ENCODE data around the gene ROBO1. TPM values are rescaled to one million over a fixed set of nuclear protein-coding genes. Genes with fewer than 3 reads are reported as not detected.

The ROBO1 gene
- total and polyA plus RNA-seq, 2 experiments from 2014 or later: 18.8 to 31.9 TPM

GRCh38 chr3:79015854-79016253, 751.9 kb downstream of the ROBO1 start:
- Histone ChIP-seq H3K9me2 (ENCODE audit: insufficient read depth) (no peaks in the 10 kb centered on the region), H3K4me2 (ENCODE audit: unreplicated experiment) (peak overlapping the region; percentile 100), H3K4me3 (peak overlapping the region; percentile 99), H4K20me1 (ENCODE audit: insufficient read depth) (no peaks in the 10 kb centered on the region), H3K27ac (no peak overlapping the region), H2AFZ (no peak overlapping the region), H3F3A (ENCODE audit: insufficient read depth) (peaks cover 21% of the 10 kb centered on the region), H3K27me3 (replicated peaks; ENCODE audit: insufficient read depth) (no peaks in the 10 kb centered on the region), H3K79me2 (ENCODE audit: insufficient read depth) (peaks cover 67% of the 10 kb centered on the region), H3K9ac (peak overlapping the region; percentile 92; the same call in 1 of the 2 replicates), H3K36me3 (ENCODE audit: low read depth) (no peaks in the 10 kb centered on the region), H3K4me1 (ENCODE audit: insufficient read depth) (peaks cover 25% of the 10 kb centered on the region), H3K9me3 (ENCODE audit: low read depth) (no peaks in the 10 kb centered on the region)
- WGBS, 2 experiments (ENCODE audit: low coverage in 1 of 2, low lambda C conversion rate in 2 of 2, missing lambda C conversion rate in 2 of 2): 17 to 25% methylated on average over 1 of the region's 1 CpG
- in situ Hi-C loops (cut with MboI): no loop called here
- no peak for DNase-seq
- TF ChIP-seq EZH2phosphoT487 (IDR thresholded peaks at IDR 0.05; ENCODE audit: insufficient read depth, low read depth) (no peak), EZH2 (IDR thresholded peaks at IDR 0.05; ENCODE audit: insufficient read depth, poor library complexity, severe bottlenecking) (no peak)

GRCh38 chr3:79012946-79013362, 754.8 kb downstream of the ROBO1 start:
- Histone ChIP-seq H3K4me2 (ENCODE audit: unreplicated experiment) (no peak overlapping the region), H3K27me3 (replicated peaks; ENCODE audit: insufficient read depth) (no peaks in the 10 kb centered on the region), H3K4me1 (ENCODE audit: insufficient read depth) (peaks cover 22% of the 10 kb centered on the region), H4K20me1 (ENCODE audit: insufficient read depth) (no peaks in the 10 kb centered on the region), H3K4me3 (no peak overlapping the region), H3K27ac (no peak overlapping the region), H3K9me2 (ENCODE audit: insufficient read depth) (no peaks in the 10 kb centered on the region), H3K9me3 (ENCODE audit: low read depth) (no peaks in the 10 kb centered on the region), H3F3A (ENCODE audit: insufficient read depth) (peaks cover 8% of the 10 kb centered on the region), H2AFZ (no peak overlapping the region), H3K36me3 (ENCODE audit: low read depth) (no peaks in the 10 kb centered on the region), H3K79me2 (ENCODE audit: insufficient read depth) (peaks cover 88% of the 10 kb centered on the region), H3K9ac (no peak overlapping the region)
- WGBS, 2 experiments (ENCODE audit: low coverage in 1 of 2, low lambda C conversion rate in 2 of 2, missing lambda C conversion rate in 2 of 2): 35 to 40% methylated on average over 2 of the region's 2 CpGs
- in situ Hi-C loops (cut with MboI): no loop called here
- DNase-seq: peak; percentile 36
- TF ChIP-seq EZH2phosphoT487 (IDR thresholded peaks at IDR 0.05; ENCODE audit: insufficient read depth, low read depth) (no peak), EZH2 (IDR thresholded peaks at IDR 0.05; ENCODE audit: insufficient read depth, poor library complexity, severe bottlenecking) (no peak)

GRCh38 chr3:79012530-79012913, 755.3 kb downstream of the ROBO1 start:
- Histone ChIP-seq H3K79me2 (ENCODE audit: insufficient read depth) (peaks cover 90% of the 10 kb centered on the region), H3K4me1 (ENCODE audit: insufficient read depth) (peaks cover 22% of the 10 kb centered on the region), H3K27me3 (replicated peaks; ENCODE audit: insufficient read depth) (no peaks in the 10 kb centered on the region), H3K4me2 (ENCODE audit: unreplicated experiment) (no peak overlapping the region), H3K4me3 (no peak overlapping the region), H3K9me3 (ENCODE audit: low read depth) (no peaks in the 10 kb centered on the region), H4K20me1 (ENCODE audit: insufficient read depth) (no peaks in the 10 kb centered on the region), H2AFZ (no peak overlapping the region), H3K36me3 (ENCODE audit: low read depth) (no peaks in the 10 kb centered on the region), H3K27ac (no peak overlapping the region), H3F3A (ENCODE audit: insufficient read depth) (peaks cover 5% of the 10 kb centered on the region), H3K9ac (no peak overlapping the region), H3K9me2 (ENCODE audit: insufficient read depth) (no peaks in the 10 kb centered on the region)
- WGBS, 2 experiments (ENCODE audit: low coverage in 1 of 2, low lambda C conversion rate in 2 of 2, missing lambda C conversion rate in 2 of 2): 78 to 86% methylated on average over 2 of the region's 2 CpGs
- no peak for DNase-seq
- no peak for TF ChIP-seq EZH2 (IDR thresholded peaks at IDR 0.05; ENCODE audit: insufficient read depth, poor library complexity, severe bottlenecking)
- no peak for TF ChIP-seq EZH2phosphoT487 (IDR thresholded peaks at IDR 0.05; ENCODE audit: insufficient read depth, low read depth)
- in situ Hi-C loops (cut with MboI): no loop called here

- Histone ChIP-seq H3K4me1 (ENCODE audit: insufficient read depth) (peaks cover 22% of the 10 kb centered on the region), H3K4me3 (no peak overlapping the region), H3F3A (ENCODE audit: insufficient read depth) (no peaks in the 10 kb centered on the region), H3K4me2 (ENCODE audit: unreplicated experiment) (no peak overlapping the region), H3K9me2 (ENCODE audit: insufficient read depth) (no peaks in the 10 kb centered on the region), H3K9ac (no peak overlapping the region), H3K79me2 (ENCODE audit: insufficient read depth) (peaks cover 90% of the 10 kb centered on the region), H3K36me3 (ENCODE audit: low read depth) (no peaks in the 10 kb centered on the region), H2AFZ (no peak overlapping the region), H4K20me1 (ENCODE audit: insufficient read depth) (no peaks in the 10 kb centered on the region), H3K27me3 (replicated peaks; ENCODE audit: insufficient read depth) (no peaks in the 10 kb centered on the region), H3K27ac (no peak overlapping the region), H3K9me3 (ENCODE audit: low read depth) (no peaks in the 10 kb centered on the region)
- no peak for DNase-seq
- WGBS, 2 experiments (ENCODE audit: low coverage in 1 of 2, low lambda C conversion rate in 2 of 2, missing lambda C conversion rate in 2 of 2): 96 to 97% methylated on average over 5 of the region's 5 CpGs
- no peak for TF ChIP-seq EZH2 (IDR thresholded peaks at IDR 0.05; ENCODE audit: insufficient read depth, poor library complexity, severe bottlenecking)
- TF ChIP-seq EZH2phosphoT487 (IDR thresholded peaks at IDR 0.05; ENCODE audit: insufficient read depth, low read depth): no peak
- in situ Hi-C loops (cut with MboI): no loop called here
These were observed 755.8 kb downstream of the ROBO1 start for GRCh38 chr3:79011821-79012529.
